HepG2 (cell line): ENCODE measurements around the gene CCT3. TPM values are rescaled to one million over a fixed set of nuclear protein-coding genes. Genes with fewer than 3 reads are reported as not detected.

ENCODE experiments used
- ATAC-seq: fragments of 200-7000 bp; cut with Tn5 transposase; 3 replicates; pipeline ENCODE4 v1.9.1; 2020; ENCODE audit warnings: mild to moderate bottlenecking, moderate library complexity
- BruUV-seq: library from RNA; stranded (reverse); fragments of 400-500 nt; replicated peaks from 2 replicates; lab custom pipeline; 2021; lab: Mats Ljungman, UMichigan
- CTCF ChIA-PET: fragments of 300-600 bp; formaldehyde crosslinking; extraction: SDS; loops from one replicate; lab custom pipeline; 2021; ENCODE audit warnings: low total read pairs, inconsistent platforms, low intra/inter-chr PET ratio; lab: Yijun Ruan, JAX
- POLR2A ChIA-PET: fragments of 350-600 bp; sonication (Branson Sonifier 250); formaldehyde crosslinking; loops from one replicate; lab custom pipeline; 2020; ENCODE audit warnings: antibody characterized with exemption, inconsistent platforms; lab: Yijun Ruan, JAX
- DNase-seq: peaks from one replicate; pipeline ENCODE4 v3.0.0-alpha.2; 2015; ENCODE audit warnings: low spot score
- FAIRE-seq: peaks from 3 replicates; lab custom pipeline; 2011; peaks lifted over from hg19 to GRCh38; lab: Jason Lieb, UNC
- H2AFZ ChIP-seq: one replicate; pipeline ENCODE4 v1.6.1; 2011; ENCODE audit warnings: low read length, inconsistent platforms
- H3K27ac ChIP-seq: fragments of 300-600 bp; 3 replicates; pipeline ENCODE4 v1.8.0; 2011; ENCODE audit warnings: mixed run types, mild to moderate bottlenecking, mixed read lengths, low read length, inconsistent platforms; ENCODE audit not compliant: insufficient read depth; ENCODE audit errors: extremely low read length
- H3K27me3 ChIP-seq, 2 experiments: fragments of 200-600 bp in 1 of 2; 2 replicates in 1 of 2; 3 replicates in 1 of 2; pipeline versions ENCODE4 v1.6.0 to v1.8.0; 2011; ENCODE audit warnings: low read length in 2 of 2, mild to moderate bottlenecking in 2 of 2, moderate library complexity in 2 of 2, inconsistent platforms in 1 of 2; ENCODE audit not compliant: insufficient read depth in 2 of 2, control insufficient read depth in 1 of 2
- H3K36me3 ChIP-seq, 2 experiments: fragments of 200-600 bp in 1 of 2; replicated peaks in 1 of 2; 2 replicates in 1 of 2; 3 replicates in 1 of 2; pipeline versions ENCODE4 v1.5.1 to v1.8.0; 2011; ENCODE audit warnings: low read length in 2 of 2, inconsistent platforms in 1 of 2; ENCODE audit not compliant: insufficient read depth in 2 of 2, control insufficient read depth in 1 of 2
- H3K4me1 ChIP-seq: 2 replicates; pipeline ENCODE4 v1.5.1; 2012; ENCODE audit warnings: low read length, inconsistent platforms; ENCODE audit not compliant: insufficient read depth
- H3K4me2 ChIP-seq: 2 replicates; pipeline ENCODE4 v1.6.0; 2011; ENCODE audit warnings: low read depth, low read length, inconsistent platforms
- H3K4me3 ChIP-seq, 3 experiments: fragments of 200-600 bp in 1 of 3; sonication (generic), shearing (Covaris generic) in 1 of 3; replicated peaks in 1 of 3; 2 replicates each; pipeline ENCODE4 v1.5.1; 2011 to 2016; ENCODE audit warnings: low read length in 3 of 3, inconsistent platforms in 2 of 3, low read depth in 2 of 3, mild to moderate bottlenecking in 2 of 3, control low read depth in 1 of 3, mixed read lengths in 1 of 3; ENCODE audit not compliant: insufficient read depth in 1 of 3
- H3K79me2 ChIP-seq: one replicate; pipeline ENCODE4 v1.6.1; 2011; ENCODE audit warnings: low read length, inconsistent platforms; ENCODE audit not compliant: insufficient read depth
- H3K9ac ChIP-seq: 2 replicates; pipeline ENCODE4 v1.6.0; 2011; ENCODE audit warnings: mild to moderate bottlenecking, low read depth, low read length, inconsistent platforms; ENCODE audit not compliant: insufficient read depth
- H3K9me3 ChIP-seq: 2 replicates; pipeline ENCODE4 v1.5.1; 2012; ENCODE audit warnings: mild to moderate bottlenecking, low read length
- H4K20me1 ChIP-seq: 2 replicates; pipeline ENCODE4 v1.6.0; 2011; ENCODE audit warnings: inconsistent platforms, mild to moderate bottlenecking, low read length, moderate library complexity; ENCODE audit not compliant: insufficient read depth
- FOXJ3 ChIP-seq: sonication (generic); formaldehyde crosslinking; IDR thresholded peaks from 2 replicates; pipeline ENCODE4 v1.4.0; 2020; ENCODE audit warnings: missing genetic modification reagents, mild to moderate bottlenecking, borderline replicate concordance
- KDM5A ChIP-seq: fragments of 200-600 bp; sonication (generic); IDR thresholded peaks from 2 replicates; pipeline ENCODE4 v1.7.0; 2018; ENCODE audit warnings: antibody characterized with exemption, mild to moderate bottlenecking, low read length, borderline replicate concordance
- MBNL3 ChIP-seq: fragments of 250-450 bp; sonication (Bioruptor Pico); conservative IDR thresholded peaks from 2 replicates; pipeline ENCODE4 v1.8.0; 2022; ENCODE audit warnings: mild to moderate bottlenecking, inconsistent platforms
- PAF1 ChIP-seq: IDR thresholded peaks from 2 replicates; pipeline ENCODE4 v1.6.1; 2016; ENCODE audit warnings: missing genetic modification reagents, missing compliant biosample characterization
- PRPF4 ChIP-seq: fragments of 200-400 bp; formaldehyde crosslinking; IDR thresholded peaks from 2 replicates; pipeline ENCODE4 v1.6.1; 2016; ENCODE audit warnings: low read length, low read depth; ENCODE audit not compliant: poor library complexity, severe bottlenecking
- REL ChIP-seq: sonication (generic); formaldehyde crosslinking; conservative IDR thresholded peaks from 2 replicates; pipeline ENCODE4 v1.8.0; 2022; ENCODE audit warnings: mild to moderate bottlenecking, missing genetic modification reagents, moderate library complexity
- RNF219 ChIP-seq: sonication (generic); formaldehyde crosslinking; IDR thresholded peaks from 2 replicates; pipeline ENCODE4 v1.5.0; 2020; ENCODE audit warnings: mild to moderate bottlenecking, missing genetic modification reagents
- ZBTB1 ChIP-seq: sonication (generic); formaldehyde crosslinking; IDR thresholded peaks from 2 replicates; pipeline ENCODE4 v1.4.0; 2020; ENCODE audit warnings: missing genetic modification reagents, borderline replicate concordance
- ZNF333 ChIP-seq: sonication (generic); formaldehyde crosslinking; IDR thresholded peaks from 2 replicates; pipeline ENCODE4 v1.4.0; 2020; ENCODE audit warnings: mild to moderate bottlenecking, missing genetic modification reagents, borderline replicate concordance
- ZNF614 ChIP-seq: IDR thresholded peaks from 2 replicates; pipeline ENCODE4 v1.6.1; 2018; ENCODE audit warnings: missing biosample characterization, missing genetic modification reagents, inconsistent platforms, borderline replicate concordance
- ZNF773 ChIP-seq: sonication (generic); formaldehyde crosslinking; IDR thresholded peaks from 2 replicates; pipeline ENCODE4 v1.4.0; 2020; ENCODE audit warnings: missing genetic modification reagents, borderline replicate concordance
- ZNF780A ChIP-seq: sonication (generic); formaldehyde crosslinking; IDR thresholded peaks from 2 replicates; pipeline ENCODE4 v1.8.0; 2022; ENCODE audit warnings: mild to moderate bottlenecking, missing genetic modification reagents, moderate library complexity
- in situ Hi-C: cut with HindIII; loops from 2 replicates; pipeline ENCODE4 v1.10.0; 2017; ENCODE audit warnings: low pct_unique_long_range_greater_than_20kb; ENCODE audit not compliant: extremely low pct_ligation_motif_present
- intact Hi-C: fragments of 100-400 bp; cut with micrococcal nuclease; formaldehyde crosslinking; loops from one replicate; pipeline ENCODE4 v1.10.0; 2022; ENCODE audit not compliant: unreplicated experiment
- polyA plus RNA-seq, 8 experiments: library from polyadenylated mRNA; depleted of rRNA in 3 of 8; stranded (reverse) in 7 of 8; unstranded in 1 of 8; fragments of >200 nt; fragmentation: Illumina TruSeq in 4 of 8; extraction: Trizol in 4 of 8; gene quantifications; 2 replicates each; pipeline versions ENCODE4 v1.2.1 to v1.2.3, GENCODE V29; 2011 to 2016; ENCODE audit warnings: low read depth in 4 of 8, missing spikeins in 1 of 8, mixed read lengths in 1 of 8; ENCODE audit not compliant: insufficient read depth in 1 of 8
- total RNA-seq, 5 experiments: library from RNA; depleted of rRNA; stranded (reverse); fragments of >200 nt; fragmentation: Illumina TruSeq; extraction: Trizol; gene quantifications; 2 replicates each; pipeline ENCODE4 v1.2.3, GENCODE V29; 2016; ENCODE audit warnings: low read depth in 1 of 5
- TF ChIP-seq, protein P1 (sequence below): sonication (generic); formaldehyde crosslinking; conservative IDR thresholded peaks from 2 replicates; pipeline ENCODE4 v1.5.0; 2020; ENCODE audit warnings: missing genetic modification reagents
- TF ChIP-seq, protein P2 (sequence below): sonication (generic); formaldehyde crosslinking; IDR thresholded peaks from 2 replicates; pipeline ENCODE4 v1.4.0; 2020; ENCODE audit warnings: missing genetic modification reagents, borderline replicate concordance

CCT3 gene
- total and polyA plus RNA-seq, 2 of the 13 experiments (the other 11 are each of a cell fraction or from before 2014, with no cell fraction given) = 319 to 615 TPM

GRCh38 chr1:156276532-156276931, 61.6 kb downstream of the CCT3 start:
- Histone ChIP-seq H4K20me1 (peaks cover 11% of the 10 kb centered on the region), H3K27me3 (no peaks in the 10 kb centered on the region), H2AFZ (no peak overlapping the region), H3K4me1 (peaks cover 19% of the 10 kb centered on the region), H3K36me3 (peaks cover 39 to 84% of the 10 kb centered on the region in 2 experiments), H3K9me3 (no peaks in the 10 kb centered on the region), H3K79me2 (peaks cover 32% of the 10 kb centered on the region), H3K9ac (no peak overlapping the region), H3K4me2 (no peak overlapping the region), H3K4me3 (no peak overlapping the region), H3K27ac (no peak overlapping the region)
- ChIA-PET CTCF (no interaction called here), POLR2A (no interaction called here)
- TF ChIP-seq, protein P1, sequence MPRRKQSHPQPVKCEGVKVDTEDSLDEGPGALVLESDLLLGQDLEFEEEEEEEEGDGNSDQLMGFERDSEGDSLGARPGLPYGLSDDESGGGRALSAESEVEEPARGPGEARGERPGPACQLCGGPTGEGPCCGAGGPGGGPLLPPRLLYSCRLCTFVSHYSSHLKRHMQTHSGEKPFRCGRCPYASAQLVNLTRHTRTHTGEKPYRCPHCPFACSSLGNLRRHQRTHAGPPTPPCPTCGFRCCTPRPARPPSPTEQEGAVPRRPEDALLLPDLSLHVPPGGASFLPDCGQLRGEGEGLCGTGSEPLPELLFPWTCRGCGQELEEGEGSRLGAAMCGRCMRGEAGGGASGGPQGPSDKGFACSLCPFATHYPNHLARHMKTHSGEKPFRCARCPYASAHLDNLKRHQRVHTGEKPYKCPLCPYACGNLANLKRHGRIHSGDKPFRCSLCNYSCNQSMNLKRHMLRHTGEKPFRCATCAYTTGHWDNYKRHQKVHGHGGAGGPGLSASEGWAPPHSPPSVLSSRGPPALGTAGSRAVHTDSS (CRISPR knock-in tag) = no peak
- TF ChIP-seq ZNF773 (CRISPR knock-in tag) = no peak
- TF ChIP-seq ZNF614 (CRISPR knock-in tag) = no peak
- no peak for TF ChIP-seq ZNF780A
- TF ChIP-seq ZBTB1 (CRISPR knock-in tag) = no peak
- TF ChIP-seq ZNF333 (CRISPR knock-in tag) = no peak
- TF ChIP-seq KDM5A = no peak
- no peak for TF ChIP-seq PRPF4
- no peak for TF ChIP-seq MBNL3 (CRISPR knock-in tag)
- no peak for TF ChIP-seq PAF1 (CRISPR knock-in tag)
- TF ChIP-seq FOXJ3 (CRISPR knock-in tag) = no peak
- TF ChIP-seq, protein P2, sequence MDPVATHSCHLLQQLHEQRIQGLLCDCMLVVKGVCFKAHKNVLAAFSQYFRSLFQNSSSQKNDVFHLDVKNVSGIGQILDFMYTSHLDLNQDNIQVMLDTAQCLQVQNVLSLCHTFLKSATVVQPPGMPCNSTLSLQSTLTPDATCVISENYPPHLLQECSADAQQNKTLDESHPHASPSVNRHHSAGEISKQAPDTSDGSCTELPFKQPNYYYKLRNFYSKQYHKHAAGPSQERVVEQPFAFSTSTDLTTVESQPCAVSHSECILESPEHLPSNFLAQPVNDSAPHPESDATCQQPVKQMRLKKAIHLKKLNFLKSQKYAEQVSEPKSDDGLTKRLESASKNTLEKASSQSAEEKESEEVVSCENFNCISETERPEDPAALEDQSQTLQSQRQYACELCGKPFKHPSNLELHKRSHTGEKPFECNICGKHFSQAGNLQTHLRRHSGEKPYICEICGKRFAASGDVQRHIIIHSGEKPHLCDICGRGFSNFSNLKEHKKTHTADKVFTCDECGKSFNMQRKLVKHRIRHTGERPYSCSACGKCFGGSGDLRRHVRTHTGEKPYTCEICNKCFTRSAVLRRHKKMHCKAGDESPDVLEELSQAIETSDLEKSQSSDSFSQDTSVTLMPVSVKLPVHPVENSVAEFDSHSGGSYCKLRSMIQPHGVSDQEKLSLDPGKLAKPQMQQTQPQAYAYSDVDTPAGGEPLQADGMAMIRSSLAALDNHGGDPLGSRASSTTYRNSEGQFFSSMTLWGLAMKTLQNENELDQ (CRISPR knock-in tag) = no peak
- TF ChIP-seq RNF219 (CRISPR knock-in tag) = no peak
- no peak for TF ChIP-seq REL
- no TSS peak for BruUV-seq
- intact Hi-C loops (no loop called here), in situ Hi-C loops (no loop called here)
- FAIRE-seq (no peak), ATAC-seq (no peak), DNase-seq (no peak)
